Activated naive CD8-positive, alpha-beta T cell treated with anti-CD3 and anti-CD28 coated beads, Interleukin-2, amount 10 ng/mL, durations not matched to agents 7 days and 5 days (primary cell): ENCODE results near the gene MRPL44. TPM values are rescaled to one million over a fixed set of nuclear protein-coding genes. Genes with fewer than 3 reads are reported as not detected.
A peak's percentile ranks its signal among the peaks of the same experiment; 100 is the strongest.
"Not testable (repeated sequence)": the region's sequence is repeated elsewhere in the genome, so short reads cannot be mapped to it uniquely, and the experiment has no call there.

Source experiments
- ATAC-seq: fragments of 150-1000 bp; cut with Tn5 transposase; one replicate; pipeline ENCODE4 v1.10.0; 2021; ENCODE audit warnings: low read depth, moderate library complexity
- POLR2A ChIA-PET: fragments of 350-600 bp; sonication (Branson Sonifier 250); formaldehyde crosslinking; loops from one replicate; lab custom pipeline; 2021; ENCODE audit warnings: antibody characterized with exemption; lab: Charles Lee
- DNase-seq: peaks from one replicate; pipeline ENCODE4 v3.0.0; 2021
- H3K27ac Mint-ChIP-seq: one replicate; pipeline ENCODE4 v1.8.0; 2022; ENCODE audit warnings: mild to moderate bottlenecking, mixed read lengths
- H3K27me3 Mint-ChIP-seq: one replicate; pipeline ENCODE4 v1.8.0; 2022; ENCODE audit warnings: mild to moderate bottlenecking, moderate library complexity, mixed read lengths
- H3K36me3 Mint-ChIP-seq: one replicate; pipeline ENCODE4 v1.8.0; 2021; ENCODE audit warnings: mild to moderate bottlenecking, mixed read lengths
- H3K4me1 Mint-ChIP-seq: one replicate; pipeline ENCODE4 v1.8.0; 2021; ENCODE audit warnings: mixed read lengths
- H3K4me3 Mint-ChIP-seq: one replicate; pipeline ENCODE4 v1.8.0; 2022; ENCODE audit warnings: mild to moderate bottlenecking, moderate library complexity, mixed read lengths
- H3K9me3 Mint-ChIP-seq: one replicate; pipeline ENCODE4 v1.8.0; 2021; ENCODE audit warnings: mixed read lengths
- total RNA-seq, 2 experiments: library from RNA; stranded (reverse); gene quantifications; one replicate each; pipeline ENCODE4 v1.2.3, GENCODE V29; 2021

MRPL44 gene
- total RNA-seq, 2 experiments from 2014 or later, result 28.3 to 29.0 TPM

GRCh38 chr2:223989206-223989855 is 32.1 kb downstream of the MRPL44 start:
- peaks cover 9% of the 10 kb centered on the region for H3K36me3 Mint-ChIP-seq
- H3K9me3 Mint-ChIP-seq, result no peaks in the 10 kb centered on the region
- POLR2A ChIA-PET, result no interaction called here
- H3K4me3 Mint-ChIP-seq, result no peak overlapping the region
- H3K4me1 Mint-ChIP-seq, result peaks cover 3% of the 10 kb centered on the region
- H3K27me3 Mint-ChIP-seq, result no peaks in the 10 kb centered on the region
- H3K27ac Mint-ChIP-seq, result no peak overlapping the region
- ATAC-seq (no peak), DNase-seq (no peak)

GRCh38 chr2:223989856-223990232 is 32.6 kb downstream of the MRPL44 start:
- Mint-ChIP-seq H3K4me3 (no peak overlapping the region), H3K4me1 (peaks cover 5% of the 10 kb centered on the region), H3K27ac (no peak overlapping the region), H3K9me3 (no peaks in the 10 kb centered on the region), H3K36me3 (peaks cover 6% of the 10 kb centered on the region), H3K27me3 (no peaks in the 10 kb centered on the region)
- ATAC-seq (no peak), DNase-seq (no peak)
- POLR2A ChIA-PET, result no interaction called here

GRCh38 chr2:223991611-223992010 is 34.3 kb downstream of the MRPL44 start:
- H3K27ac Mint-ChIP-seq, result no peak overlapping the region
- no peak overlapping the region for H3K4me3 Mint-ChIP-seq
- no peak for ATAC-seq
- no peaks in the 10 kb centered on the region for H3K9me3 Mint-ChIP-seq
- no peaks in the 10 kb centered on the region for H3K27me3 Mint-ChIP-seq
- peaks cover 8% of the 10 kb centered on the region for H3K4me1 Mint-ChIP-seq
- no peak for DNase-seq
- H3K36me3 Mint-ChIP-seq, result peaks cover 2% of the 10 kb centered on the region
- POLR2A ChIA-PET, result no interaction called here

- Mint-ChIP-seq H3K4me3 (no peak overlapping the region), H3K4me1 (peaks cover 9% of the 10 kb centered on the region), H3K27me3 (no peaks in the 10 kb centered on the region), H3K27ac (no peak overlapping the region), H3K9me3 (no peaks in the 10 kb centered on the region), H3K36me3 (peaks cover 8% of the 10 kb centered on the region)
- DNase-seq (no peak), ATAC-seq (peak; percentile 82)
- POLR2A ChIA-PET, result interaction anchor here (1.0 to 1.1 kb wide), 2 partner anchors 32 to 46 kb away, joined by 3 read pairs; partner anchors contain the start of gene SERPINE2
Measured at GRCh38 chr2:223993634-223994232, 36.5 kb downstream of the MRPL44 start.

- no peaks in the 10 kb centered on the region for H3K9me3 Mint-ChIP-seq
- DNase-seq, result no peak
- H3K27ac Mint-ChIP-seq, result no peak overlapping the region
- peaks cover 9% of the 10 kb centered on the region for H3K4me1 Mint-ChIP-seq
- no peaks in the 10 kb centered on the region for H3K27me3 Mint-ChIP-seq
- peaks cover 9% of the 10 kb centered on the region for H3K36me3 Mint-ChIP-seq
- POLR2A ChIA-PET, result interaction anchor here (1.1 kb wide), 1 partner anchor 45 kb away, joined by 3 read pairs; the partner anchor contains the start of gene SERPINE2
- ATAC-seq, result no peak
- no peak overlapping the region for H3K4me3 Mint-ChIP-seq
Measured at GRCh38 chr2:223994562-223995162, 37.4 kb downstream of the MRPL44 start.

GRCh38 chr2:223995569-223995968 is 38.3 kb downstream of the MRPL44 start:
- H3K27me3 Mint-ChIP-seq, result no peaks in the 10 kb centered on the region
- ATAC-seq, result no peak
- POLR2A ChIA-PET, result no interaction called here
- H3K4me1 Mint-ChIP-seq, result peaks cover 9% of the 10 kb centered on the region
- no peak overlapping the region for H3K27ac Mint-ChIP-seq
- peaks cover 13% of the 10 kb centered on the region for H3K36me3 Mint-ChIP-seq
- no peak for DNase-seq
- no peaks in the 10 kb centered on the region for H3K9me3 Mint-ChIP-seq
- no peak overlapping the region for H3K4me3 Mint-ChIP-seq

- no peak overlapping the region for H3K27ac Mint-ChIP-seq
- H3K4me3 Mint-ChIP-seq, result no peak overlapping the region
- no peaks in the 10 kb centered on the region for H3K9me3 Mint-ChIP-seq
- POLR2A ChIA-PET, result no interaction called here
- no peak for ATAC-seq
- H3K27me3 Mint-ChIP-seq, result no peaks in the 10 kb centered on the region
- peaks cover 13% of the 10 kb centered on the region for H3K36me3 Mint-ChIP-seq
- peaks cover 9% of the 10 kb centered on the region for H3K4me1 Mint-ChIP-seq
- DNase-seq, result no peak
Measured at GRCh38 chr2:223996391-223996790, 39.1 kb downstream of the MRPL44 start.

GRCh38 chr2:223997938-223998337 is 40.7 kb downstream of the MRPL44 start:
- POLR2A ChIA-PET, result no interaction called here
- Mint-ChIP-seq H3K27me3 (no peaks in the 10 kb centered on the region), H3K4me1 (peaks cover 9% of the 10 kb centered on the region), H3K36me3 (peaks cover 16% of the 10 kb centered on the region), H3K9me3 (no peaks in the 10 kb centered on the region), H3K27ac (no peak overlapping the region), H3K4me3 (no peak overlapping the region)
- DNase-seq (no peak), ATAC-seq (no peak)

GRCh38 chr2:223998948-223999347 is 41.7 kb downstream of the MRPL44 start:
- Mint-ChIP-seq H3K9me3 (no peaks in the 10 kb centered on the region), H3K4me3 (no peak overlapping the region), H3K27ac (no peak overlapping the region), H3K36me3 (peaks cover 16% of the 10 kb centered on the region), H3K27me3 (no peaks in the 10 kb centered on the region), H3K4me1 (peaks cover 7% of the 10 kb centered on the region)
- ATAC-seq, result no peak
- DNase-seq, result no peak
- POLR2A ChIA-PET, result no interaction called here

GRCh38 chr2:223999862-224000261 is 42.6 kb downstream of the MRPL44 start:
- Mint-ChIP-seq H3K9me3 (no peaks in the 10 kb centered on the region), H3K36me3 (peaks cover 14% of the 10 kb centered on the region)
- POLR2A ChIA-PET, result no interaction called here

GRCh38 chr2:224000662-224001061 is 43.4 kb downstream of the MRPL44 start:
- DNase-seq, ATAC-seq, H3K4me1 Mint-ChIP-seq, POLR2A ChIA-PET, H3K27me3 Mint-ChIP-seq, H3K4me3 Mint-ChIP-seq, H3K9me3 Mint-ChIP-seq, H3K27ac Mint-ChIP-seq: not testable (repeated sequence)
- peaks cover 14% of the 10 kb centered on the region for H3K36me3 Mint-ChIP-seq

More at GRCh38 chr2:223999862-224000261, 42.6 kb downstream of the MRPL44 start:
- peaks cover 4% of the 10 kb centered on the region for H3K4me1 Mint-ChIP-seq
- no peak overlapping the region for H3K27ac Mint-ChIP-seq
- no peaks in the 10 kb centered on the region for H3K27me3 Mint-ChIP-seq
- no peak for ATAC-seq
- DNase-seq, result no peak
- H3K4me3 Mint-ChIP-seq, result no peak overlapping the region

- Mint-ChIP-seq H3K4me3 (no peak overlapping the region), H3K27ac (no peak overlapping the region), H3K27me3 (no peaks in the 10 kb centered on the region), H3K9me3 (no peaks in the 10 kb centered on the region), H3K36me3 (peaks cover 8% of the 10 kb centered on the region), H3K4me1 (no peaks in the 10 kb centered on the region)
- POLR2A ChIA-PET, result no interaction called here
- DNase-seq (no peak), ATAC-seq (no peak)
Measured at GRCh38 chr2:224004105-224004695, 46.9 kb downstream of the MRPL44 start.

GRCh38 chr2:224008702-224009261 is 51.5 kb downstream of the MRPL44 start:
- POLR2A ChIA-PET, result no interaction called here
- H3K27me3 Mint-ChIP-seq, result no peaks in the 10 kb centered on the region
- H3K9me3 Mint-ChIP-seq, result peaks cover 2% of the 10 kb centered on the region
- ATAC-seq (no peak), DNase-seq (no peak)
- H3K4me1 Mint-ChIP-seq, result peaks cover 8% of the 10 kb centered on the region
- H3K27ac Mint-ChIP-seq, result no peak overlapping the region
- H3K36me3 Mint-ChIP-seq, result peaks cover 3% of the 10 kb centered on the region
- no peak overlapping the region for H3K4me3 Mint-ChIP-seq
